Peyer's patch (tissue), 4 donors: ENCODE results near the gene ILKAP.
"Not testable (repeated sequence)": the region's sequence is repeated elsewhere in the genome, so short reads cannot be mapped to it uniquely, and the experiment has no call there.

Source experiments
- CTCF ChIP-seq, 6 experiments: fragments of 450-650 bp in 4 of 6; fragments of 200-600 bp in 2 of 6; sonication (generic) in 1 of 6; IDR thresholded peaks; one replicate each; pipeline ENCODE4 v1.5.1; 2017 to 2019; ENCODE audit warnings: antibody characterized with exemption in 6 of 6, mild to moderate bottlenecking in 3 of 6, moderate library complexity in 1 of 6
- POLR2A ChIP-seq, 2 donors: fragments of 450-650 bp; IDR thresholded peaks; one replicate each; pipeline ENCODE4 v1.5.1; 2017; ENCODE audit warnings: antibody characterized with exemption in 2 of 2, mild to moderate bottlenecking in 2 of 2, moderate library complexity in 2 of 2

GRCh38 chr2:238171072-238171431 is 32.4 kb downstream of the ILKAP start:
- not testable (repeated sequence) for TF ChIP-seq CTCF, POLR2A (IDR thresholded peaks at IDR 0.05)
